Karpas-422 (cell line): ENCODE results near the gene DIP2C. TPM values are rescaled to one million over a fixed set of nuclear protein-coding genes. Genes with fewer than 3 reads are reported as not detected.

Experiments used
- DNase-seq: peaks from one replicate; pipeline ENCODE4 v3.0.0-alpha.2; 2015
- H2AFZ ChIP-seq: fragments of 200-600 bp; sonication (generic); 2 replicates; pipeline ENCODE4 v1.6.1; 2014; ENCODE audit warnings: antibody characterized with exemption, low read length, mixed read lengths
- H3K27ac ChIP-seq: fragments of 200-600 bp; sonication (generic); 2 replicates; pipeline ENCODE4 v1.5.1; 2014; ENCODE audit warnings: mild to moderate bottlenecking, low read length, moderate library complexity
- H3K27me3 ChIP-seq: fragments of 200-600 bp; sonication (generic); 2 replicates; pipeline ENCODE4 v1.6.1; 2014; ENCODE audit warnings: low read length, mixed read lengths
- H3K36me3 ChIP-seq: fragments of 200-600 bp; sonication (generic); 2 replicates; pipeline ENCODE4 v1.6.1; 2014; ENCODE audit warnings: low read length, mixed read lengths; ENCODE audit not compliant: insufficient read depth
- H3K4me1 ChIP-seq: fragments of 200-600 bp; sonication (generic); 2 replicates; pipeline ENCODE4 v1.6.1; 2014; ENCODE audit warnings: mild to moderate bottlenecking, low read length, mixed read lengths
- H3K4me2 ChIP-seq: fragments of 200-600 bp; sonication (generic); 2 replicates; pipeline ENCODE4 v1.6.1; 2014; ENCODE audit warnings: low read length, low read depth, mild to moderate bottlenecking; ENCODE audit not compliant: poor library complexity, severe bottlenecking
- H3K4me3 ChIP-seq: fragments of 200-600 bp; sonication (generic); 2 replicates; pipeline ENCODE4 v1.5.1; 2014; ENCODE audit warnings: mild to moderate bottlenecking, antibody characterized with exemption, low read length, mixed read lengths
- H3K79me2 ChIP-seq: fragments of 200-600 bp; sonication (generic); 2 replicates; pipeline ENCODE4 v1.6.1; 2014; ENCODE audit warnings: mild to moderate bottlenecking, low read length, mixed read lengths
- H3K9ac ChIP-seq: fragments of 200-600 bp; sonication (generic); 2 replicates; pipeline ENCODE4 v1.6.0; 2014; ENCODE audit warnings: low read length
- H3K9me2 ChIP-seq: fragments of 200-600 bp; sonication (generic), shearing (Covaris generic); replicated peaks from 2 replicates; pipeline ENCODE4 v1.6.0; 2014; ENCODE audit warnings: mild to moderate bottlenecking, low read length, moderate library complexity; ENCODE audit not compliant: insufficient read depth
- H3K9me3 ChIP-seq: fragments of 300-700, 200-600 bp; sonication (generic); 2 replicates; pipeline ENCODE4 v1.6.1; 2014; ENCODE audit warnings: low read length, mixed read lengths
- H4K20me1 ChIP-seq: fragments of 200-600 bp; sonication (generic); 2 replicates; pipeline ENCODE4 v1.6.1; 2014; ENCODE audit warnings: mild to moderate bottlenecking, antibody characterized with exemption, low read length, low read depth; ENCODE audit not compliant: insufficient read depth
- total RNA-seq: library from RNA; depleted of rRNA; stranded (reverse); fragments of >200 nt; shearing (Covaris generic); gene quantifications from 2 replicates; pipeline ENCODE4 v1.2.3, GENCODE V29; 2014; ENCODE audit warnings: low replicate concordance; rRNA removed

Gene DIP2C
- total RNA-seq = 0.11 TPM in 1 of 2 replicates, not detected in the other

DNA sequence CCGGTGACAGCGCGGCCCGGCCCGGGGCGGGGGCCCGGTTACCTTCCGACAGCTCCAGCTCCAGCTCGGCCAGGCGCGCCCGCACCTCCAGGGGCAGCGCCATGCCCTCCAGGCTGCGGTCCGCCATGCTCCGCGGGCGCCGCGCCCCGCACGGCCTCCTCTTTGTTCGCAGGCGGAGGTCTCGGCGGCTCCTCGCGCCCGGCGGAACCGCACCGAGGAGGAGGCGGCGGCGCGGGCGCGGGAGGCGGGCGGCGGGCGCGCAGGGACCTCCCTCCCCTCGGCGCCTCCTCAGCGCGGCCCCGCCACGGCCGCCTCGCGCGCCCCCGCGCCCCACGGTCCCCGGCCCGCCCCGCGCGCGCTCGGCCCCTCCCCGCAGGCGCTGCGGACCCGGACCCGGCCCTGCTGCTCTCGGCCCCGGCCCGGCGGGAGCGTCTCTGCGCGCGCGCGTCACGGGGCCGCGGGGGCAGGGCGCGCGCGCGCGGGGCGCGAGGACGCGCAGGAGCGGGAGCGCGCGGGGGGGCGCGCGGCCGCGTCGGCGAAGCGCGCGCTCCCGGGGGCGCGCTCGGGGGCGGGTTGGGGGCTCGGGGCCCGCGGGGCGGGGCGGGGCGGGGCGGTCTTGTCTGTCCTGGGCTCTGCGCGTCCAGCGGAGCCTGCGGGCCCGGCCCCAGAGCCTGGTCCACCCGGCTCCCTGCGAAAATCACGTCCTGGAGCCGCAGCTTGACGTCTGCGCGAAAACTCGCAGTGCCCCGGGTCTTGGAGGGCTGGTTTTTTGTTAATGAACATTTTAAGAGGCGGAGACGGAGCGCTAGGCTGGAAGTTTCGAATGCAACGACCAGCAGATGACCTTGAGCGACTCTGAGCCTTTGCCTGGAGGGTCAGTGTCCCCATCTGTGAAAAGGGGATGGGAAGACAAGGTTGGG is at the start of gene DIP2C:
Gene DIP2C, minus strand, starts transcription at position 217 of the 920 bp plus-strand sequence. Its CDS starts 90 bp downstream, at position 127.
- Histone ChIP-seq H3K36me3 (no peaks in the 10 kb centered on the region), H3K9ac (no peak within 1 kb of the TSS), H3K27me3 (no peaks in the 10 kb centered on the region), H3K4me3 (no peak within 1 kb of the TSS), H3K79me2 (no peaks in the 10 kb centered on the region), H3K4me1 (no peaks in the 10 kb centered on the region), H2AFZ (no peak within 1 kb of the TSS), H3K9me2 (no peaks in the 10 kb centered on the region), H3K27ac (no peak within 1 kb of the TSS), H3K9me3 (no peaks in the 10 kb centered on the region), H3K4me2 (no peak within 1 kb of the TSS), H4K20me1 (no peaks in the 10 kb centered on the region)
- no peak for DNase-seq

- Histone ChIP-seq H3K36me3 (no peaks in the 10 kb centered on the region), H4K20me1 (no peaks in the 10 kb centered on the region), H3K4me3 (no peak overlapping the region), H3K79me2 (no peaks in the 10 kb centered on the region), H3K9me2 (no peaks in the 10 kb centered on the region), H3K9me3 (no peaks in the 10 kb centered on the region; the same call in 1 of the 2 replicates), H2AFZ (no peak overlapping the region), H3K27ac (no peak overlapping the region), H3K9ac (no peak overlapping the region), H3K27me3 (no peaks in the 10 kb centered on the region), H3K4me1 (no peaks in the 10 kb centered on the region), H3K4me2 (no peak overlapping the region)
- no peak for DNase-seq
Observed at GRCh38 chr10:734481-734880, 45.0 kb upstream of the DIP2C start.

DNA sequence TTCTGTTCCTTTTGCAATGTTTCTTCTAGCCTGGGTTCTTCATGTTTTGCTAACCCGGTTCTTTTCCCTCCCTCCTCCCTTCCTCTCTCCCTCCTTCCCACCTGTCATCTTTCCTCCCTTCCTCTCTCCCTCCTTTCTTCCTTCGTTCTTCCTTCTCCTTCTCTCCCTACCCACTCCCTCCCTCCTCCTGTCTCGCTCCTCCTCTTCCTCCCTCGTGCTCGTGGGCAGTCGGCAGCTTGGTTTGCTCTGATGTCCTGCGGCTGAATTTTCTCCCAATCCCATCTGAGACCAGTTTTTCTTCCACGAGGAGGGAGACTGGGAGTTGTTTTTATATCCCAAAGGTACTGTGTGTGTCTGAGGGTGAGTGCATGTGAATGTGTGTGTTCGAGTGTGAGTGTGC is 43.6 kb upstream of the DIP2C start:
- no peaks in the 10 kb centered on the region for H3K9me3 ChIP-seq
- H3K4me3 ChIP-seq = no peak overlapping the region
- no peak overlapping the region for H3K27ac ChIP-seq
- H3K27me3 ChIP-seq = no peaks in the 10 kb centered on the region
- no peaks in the 10 kb centered on the region for H4K20me1 ChIP-seq
- no peak overlapping the region for H3K9ac ChIP-seq
- H3K4me1 ChIP-seq = no peaks in the 10 kb centered on the region
- DNase-seq = no peak
- H3K4me2 ChIP-seq = no peak overlapping the region
- H3K9me2 ChIP-seq = no peaks in the 10 kb centered on the region
- no peak overlapping the region for H2AFZ ChIP-seq
- no peaks in the 10 kb centered on the region for H3K36me3 ChIP-seq
- H3K79me2 ChIP-seq = no peaks in the 10 kb centered on the region

- no peak for DNase-seq
- H2AFZ ChIP-seq = no peak overlapping the region
- no peaks in the 10 kb centered on the region for H3K79me2 ChIP-seq
- H3K9me2 ChIP-seq = no peaks in the 10 kb centered on the region
- H3K27ac ChIP-seq = no peak overlapping the region
- no peak overlapping the region for H3K4me3 ChIP-seq
- H3K27me3 ChIP-seq = no peaks in the 10 kb centered on the region
- no peak overlapping the region for H3K4me2 ChIP-seq
- H3K4me1 ChIP-seq = no peaks in the 10 kb centered on the region
- no peaks in the 10 kb centered on the region for H4K20me1 ChIP-seq
- no peaks in the 10 kb centered on the region for H3K9me3 ChIP-seq
- H3K36me3 ChIP-seq = no peaks in the 10 kb centered on the region
- H3K9ac ChIP-seq = no peak overlapping the region
Observed at GRCh38 chr10:729213-729612, 39.7 kb upstream of the DIP2C start.

DNA sequence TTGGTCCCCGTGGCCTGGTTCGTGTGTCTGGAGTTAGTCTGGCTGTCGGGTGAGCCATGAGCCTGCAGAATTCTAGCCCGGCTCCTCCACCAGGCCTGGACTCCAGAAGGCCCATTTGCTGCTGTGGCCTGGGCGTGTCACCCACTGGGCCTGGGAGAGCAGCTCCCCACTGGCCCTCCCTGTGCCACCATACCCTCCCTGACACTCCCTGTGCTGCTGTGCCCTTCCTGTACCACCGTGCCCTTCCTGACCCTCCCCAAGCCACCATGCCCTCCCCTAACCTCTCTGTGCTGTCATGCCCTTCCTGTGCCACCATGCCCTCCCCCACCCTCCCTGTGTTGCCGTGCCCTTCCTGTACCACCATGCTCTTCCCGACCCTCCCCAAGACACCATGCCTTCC is 39.1 kb upstream of the DIP2C start:
- Histone ChIP-seq H3K27me3 (no peaks in the 10 kb centered on the region), H4K20me1 (no peaks in the 10 kb centered on the region), H3K4me1 (no peaks in the 10 kb centered on the region), H3K4me2 (no peak overlapping the region), H3K4me3 (no peak overlapping the region), H3K27ac (no peak overlapping the region), H2AFZ (no peak overlapping the region), H3K9ac (no peak overlapping the region), H3K79me2 (no peaks in the 10 kb centered on the region), H3K36me3 (no peaks in the 10 kb centered on the region), H3K9me2 (no peaks in the 10 kb centered on the region), H3K9me3 (no peaks in the 10 kb centered on the region)
- no peak for DNase-seq

DNA sequence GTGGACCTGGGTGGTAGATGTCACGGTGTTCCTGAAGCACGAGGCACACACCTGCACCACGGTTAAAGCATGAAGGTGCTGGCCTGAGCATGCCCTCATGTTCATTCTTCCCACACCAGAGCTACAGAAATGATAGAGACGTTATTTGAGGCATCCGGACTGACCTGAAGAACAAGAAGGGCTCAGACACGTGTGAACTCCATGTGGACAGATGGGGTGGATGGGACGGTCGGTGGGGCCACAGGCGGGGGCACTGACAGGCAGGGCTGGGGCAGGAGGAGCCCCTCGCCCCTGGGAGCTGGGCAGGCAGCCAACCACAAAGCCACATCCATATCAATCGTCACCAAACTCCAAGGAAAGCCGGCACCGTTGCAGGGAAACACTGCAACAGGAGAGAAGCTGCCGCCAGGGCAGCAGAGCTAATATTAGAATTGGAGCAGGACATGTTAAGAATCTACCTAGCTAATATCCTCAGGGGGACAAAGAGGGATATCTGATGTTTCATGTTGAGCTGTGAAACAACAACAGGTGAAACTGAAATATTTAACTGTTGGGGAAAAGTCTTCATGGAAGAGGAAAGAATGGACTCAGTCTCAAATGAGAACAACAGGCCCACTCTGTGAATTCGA is 37.8 kb upstream of the DIP2C start:
- Histone ChIP-seq H3K27ac (no peak overlapping the region), H3K4me1 (no peaks in the 10 kb centered on the region), H3K4me3 (no peak overlapping the region), H3K79me2 (no peaks in the 10 kb centered on the region), H3K36me3 (no peaks in the 10 kb centered on the region), H4K20me1 (no peaks in the 10 kb centered on the region), H3K27me3 (no peaks in the 10 kb centered on the region), H3K4me2 (no peak overlapping the region), H3K9ac (no peak overlapping the region), H3K9me3 (no peaks in the 10 kb centered on the region), H2AFZ (no peak overlapping the region), H3K9me2 (no peaks in the 10 kb centered on the region)
- no peak for DNase-seq

- no peaks in the 10 kb centered on the region for H4K20me1 ChIP-seq
- H3K4me2 ChIP-seq = no peak overlapping the region
- no peak overlapping the region for H3K9ac ChIP-seq
- no peaks in the 10 kb centered on the region for H3K36me3 ChIP-seq
- no peaks in the 10 kb centered on the region for H3K27me3 ChIP-seq
- no peaks in the 10 kb centered on the region for H3K4me1 ChIP-seq
- no peak overlapping the region for H3K4me3 ChIP-seq
- H2AFZ ChIP-seq = no peak overlapping the region
- no peak for DNase-seq
- no peaks in the 10 kb centered on the region for H3K79me2 ChIP-seq
- H3K27ac ChIP-seq = no peak overlapping the region
- H3K9me2 ChIP-seq = no peaks in the 10 kb centered on the region
- H3K9me3 ChIP-seq = no peaks in the 10 kb centered on the region
Observed at GRCh38 chr10:725786-726185, 36.3 kb upstream of the DIP2C start.

GRCh38 chr10:725302-725701 is 35.8 kb upstream of the DIP2C start:
- H4K20me1 ChIP-seq = no peaks in the 10 kb centered on the region
- no peak overlapping the region for H3K27ac ChIP-seq
- no peak for DNase-seq
- H3K9me2 ChIP-seq = no peaks in the 10 kb centered on the region
- H3K79me2 ChIP-seq = no peaks in the 10 kb centered on the region
- H3K9me3 ChIP-seq = no peaks in the 10 kb centered on the region
- H3K9ac ChIP-seq = no peak overlapping the region
- H3K4me2 ChIP-seq = no peak overlapping the region
- H3K4me1 ChIP-seq = no peaks in the 10 kb centered on the region
- H2AFZ ChIP-seq = no peak overlapping the region
- no peak overlapping the region for H3K4me3 ChIP-seq
- no peaks in the 10 kb centered on the region for H3K27me3 ChIP-seq
- H3K36me3 ChIP-seq = no peaks in the 10 kb centered on the region
